ENCODE results near the gene CDC5L.

The CDC5L gene

DNA sequence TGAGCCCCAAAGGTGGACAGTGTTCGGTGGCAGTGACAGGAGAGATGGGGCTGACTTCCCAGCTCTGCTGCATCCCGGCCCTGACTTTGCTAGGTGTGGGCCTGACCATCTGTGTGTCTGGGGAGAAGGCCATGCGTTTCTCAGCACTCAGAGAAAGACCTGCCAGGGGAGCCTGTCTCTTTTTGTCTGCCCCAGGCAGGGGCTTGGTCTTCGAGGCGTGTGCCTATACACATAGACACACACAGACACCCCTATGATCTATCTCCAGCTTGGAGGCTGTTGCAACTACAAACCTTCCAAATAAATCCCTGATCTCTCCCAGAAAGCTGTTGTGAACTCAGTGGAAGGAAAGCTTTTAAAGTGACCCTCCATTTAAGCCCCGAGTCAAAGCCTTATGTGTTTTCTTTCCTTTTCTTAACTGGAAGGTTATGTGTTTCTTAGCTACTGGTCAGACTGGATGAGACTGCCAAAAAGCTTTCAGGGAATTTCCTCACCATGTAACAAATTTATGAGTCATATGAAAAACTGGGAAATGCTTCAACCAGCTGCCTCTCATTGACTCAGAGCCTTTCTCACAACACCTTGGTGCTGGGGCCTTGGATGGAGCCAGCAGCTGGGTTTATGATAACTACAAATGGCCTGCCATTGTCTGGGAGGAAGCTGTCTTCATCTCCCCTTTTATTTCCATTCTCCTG is 102.6 kb downstream of the CDC5L start:
- Histone ChIP-seq H3K4me2 (ENCODE audit: low read length) (no peak overlapping the region), H3K4me1 (ENCODE audit: insufficient read depth, low read length, severe bottlenecking) (no peaks in the 10 kb centered on the region), H3K9me3 (ENCODE audit: low read length) (no peaks in the 10 kb centered on the region), H3F3A (ENCODE audit: insufficient read depth, low read length) (no peaks in the 10 kb centered on the region), H3K9ac (ENCODE audit: low read length) (no peak overlapping the region), H3K27ac (ENCODE audit: low read depth, low read length, poor library complexity, severe bottlenecking) (no peak overlapping the region), H3K36me3 (ENCODE audit: insufficient read depth, low read length) (no peaks in the 10 kb centered on the region), H3K9me2 (ENCODE audit: low read depth, low read length) (no peaks in the 10 kb centered on the region), H3K27me3 (ENCODE audit: insufficient read depth, low read length) (no peaks in the 10 kb centered on the region), H3K79me2 (ENCODE audit: insufficient read depth, low read length) (no peaks in the 10 kb centered on the region), H3K4me3 (ENCODE audit: low read depth, low read length, poor library complexity, severe bottlenecking) (no peak overlapping the region), H4K20me1 (ENCODE audit: insufficient read depth, low read length) (no peaks in the 10 kb centered on the region), H2AFZ (ENCODE audit: low read length) (no peak overlapping the region)
- TF ChIP-seq, protein P1, sequence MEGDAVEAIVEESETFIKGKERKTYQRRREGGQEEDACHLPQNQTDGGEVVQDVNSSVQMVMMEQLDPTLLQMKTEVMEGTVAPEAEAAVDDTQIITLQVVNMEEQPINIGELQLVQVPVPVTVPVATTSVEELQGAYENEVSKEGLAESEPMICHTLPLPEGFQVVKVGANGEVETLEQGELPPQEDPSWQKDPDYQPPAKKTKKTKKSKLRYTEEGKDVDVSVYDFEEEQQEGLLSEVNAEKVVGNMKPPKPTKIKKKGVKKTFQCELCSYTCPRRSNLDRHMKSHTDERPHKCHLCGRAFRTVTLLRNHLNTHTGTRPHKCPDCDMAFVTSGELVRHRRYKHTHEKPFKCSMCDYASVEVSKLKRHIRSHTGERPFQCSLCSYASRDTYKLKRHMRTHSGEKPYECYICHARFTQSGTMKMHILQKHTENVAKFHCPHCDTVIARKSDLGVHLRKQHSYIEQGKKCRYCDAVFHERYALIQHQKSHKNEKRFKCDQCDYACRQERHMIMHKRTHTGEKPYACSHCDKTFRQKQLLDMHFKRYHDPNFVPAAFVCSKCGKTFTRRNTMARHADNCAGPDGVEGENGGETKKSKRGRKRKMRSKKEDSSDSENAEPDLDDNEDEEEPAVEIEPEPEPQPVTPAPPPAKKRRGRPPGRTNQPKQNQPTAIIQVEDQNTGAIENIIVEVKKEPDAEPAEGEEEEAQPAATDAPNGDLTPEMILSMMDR (IDR thresholded peaks at IDR 0.05; ENCODE audit: low read length), result no peak
- no peak for TF ChIP-seq EZH2 (IDR thresholded peaks at IDR 0.05; ENCODE audit: borderline replicate concordance, low read length)

DNA sequence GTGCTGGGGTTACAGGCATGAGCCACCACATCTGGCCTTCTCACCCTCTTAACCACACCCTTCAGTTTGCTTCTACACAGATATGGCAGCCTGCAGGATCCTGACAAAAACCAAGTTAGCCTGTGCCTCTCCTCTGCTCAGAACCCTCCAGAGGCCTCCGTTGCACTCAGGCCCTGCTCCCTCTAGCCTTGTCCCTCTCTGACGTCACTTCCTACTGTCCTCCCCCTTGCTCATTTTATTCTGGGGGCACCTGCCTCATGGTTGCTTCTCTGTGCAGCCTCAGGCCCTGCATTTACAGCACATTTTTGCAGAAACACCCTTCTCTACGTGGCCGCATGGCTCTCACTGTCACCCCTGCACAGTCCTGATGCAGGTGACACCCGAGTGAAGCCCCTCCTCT is 105.6 kb downstream of the CDC5L start:
- Histone ChIP-seq H3K4me3 (ENCODE audit: low read depth, low read length, poor library complexity, severe bottlenecking) (no peak overlapping the region), H2AFZ (ENCODE audit: low read length) (no peak overlapping the region), H3K9me2 (ENCODE audit: low read depth, low read length) (no peaks in the 10 kb centered on the region), H4K20me1 (ENCODE audit: insufficient read depth, low read length) (no peaks in the 10 kb centered on the region), H3K9ac (ENCODE audit: low read length) (no peak overlapping the region), H3F3A (ENCODE audit: insufficient read depth, low read length) (no peaks in the 10 kb centered on the region), H3K4me1 (ENCODE audit: insufficient read depth, low read length, severe bottlenecking) (no peaks in the 10 kb centered on the region), H3K9me3 (ENCODE audit: low read length) (no peaks in the 10 kb centered on the region), H3K4me2 (ENCODE audit: low read length) (no peak overlapping the region), H3K79me2 (ENCODE audit: insufficient read depth, low read length) (no peaks in the 10 kb centered on the region), H3K27ac (ENCODE audit: low read depth, low read length, poor library complexity, severe bottlenecking) (no peak overlapping the region), H3K36me3 (ENCODE audit: insufficient read depth, low read length) (no peaks in the 10 kb centered on the region), H3K27me3 (ENCODE audit: insufficient read depth, low read length) (peaks cover 8% of the 10 kb centered on the region)
- TF ChIP-seq EZH2 (IDR thresholded peaks at IDR 0.05; ENCODE audit: borderline replicate concordance, low read length), result no peak
- TF ChIP-seq, protein P1 (IDR thresholded peaks at IDR 0.05; ENCODE audit: low read length), result no peak

DNA sequence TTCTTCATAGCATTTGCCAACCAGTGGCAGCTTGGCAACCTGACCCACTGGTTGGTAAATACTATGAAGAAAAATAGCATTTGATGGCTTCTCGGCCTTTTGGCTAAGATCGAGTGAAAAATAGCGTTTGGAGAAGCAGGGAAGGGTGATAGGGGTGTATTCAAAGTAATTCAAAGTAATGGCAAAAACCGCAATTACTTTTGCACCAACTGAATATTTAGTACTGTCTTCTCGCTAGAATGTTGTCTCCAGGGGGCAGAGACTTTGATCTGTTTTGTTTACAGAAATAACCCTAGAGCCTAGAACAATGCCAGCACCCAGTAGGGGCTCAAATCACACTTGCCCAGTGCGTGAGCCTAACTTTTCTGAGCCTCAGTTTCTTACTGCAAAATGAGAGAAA is 106.1 kb downstream of the CDC5L start:
- no peak for TF ChIP-seq EZH2 (IDR thresholded peaks at IDR 0.05; ENCODE audit: borderline replicate concordance, low read length)
- TF ChIP-seq, protein P1 (IDR thresholded peaks at IDR 0.05; ENCODE audit: low read length), result no peak
- no peak overlapping the region for H2AFZ ChIP-seq (ENCODE audit: low read length)

More for the DNA sequence above, 106.1 kb downstream of the CDC5L start:
- Histone ChIP-seq H3K9ac (ENCODE audit: low read length) (no peak overlapping the region), H3K4me2 (ENCODE audit: low read length) (no peak overlapping the region), H3K79me2 (ENCODE audit: insufficient read depth, low read length) (no peaks in the 10 kb centered on the region), H4K20me1 (ENCODE audit: insufficient read depth, low read length) (no peaks in the 10 kb centered on the region), H3K9me2 (ENCODE audit: low read depth, low read length) (no peaks in the 10 kb centered on the region), H3K27me3 (ENCODE audit: insufficient read depth, low read length) (peaks cover 8% of the 10 kb centered on the region), H3K9me3 (ENCODE audit: low read length) (no peaks in the 10 kb centered on the region), H3K36me3 (ENCODE audit: insufficient read depth, low read length) (no peaks in the 10 kb centered on the region), H3F3A (ENCODE audit: insufficient read depth, low read length) (no peaks in the 10 kb centered on the region), H3K27ac (ENCODE audit: low read depth, low read length, poor library complexity, severe bottlenecking) (no peak overlapping the region), H3K4me3 (ENCODE audit: low read depth, low read length, poor library complexity, severe bottlenecking) (no peak overlapping the region), H3K4me1 (ENCODE audit: insufficient read depth, low read length, severe bottlenecking) (no peaks in the 10 kb centered on the region)

Measured in OCI-LY1 (cell line).